B cell (primary cell): ENCODE results near the gene SCAMP1. TPM values are rescaled to one million over a fixed set of nuclear protein-coding genes. Genes with fewer than 3 reads are reported as not detected.

ENCODE experiments used
- ATAC-seq: fragments of 200-7000 bp; cut with Tn5 transposase; one replicate; pipeline ENCODE4 v1.10.0; 2021; ENCODE audit warnings: low read depth, mild to moderate bottlenecking, moderate number of reproducible peaks, moderate library complexity
- CTCF ChIA-PET: fragments of 350-600 bp; sonication (Branson Sonifier 250); formaldehyde crosslinking; loops from one replicate; lab custom pipeline; 2021; ENCODE audit warnings: antibody characterized with exemption, inconsistent platforms; lab: Charles Lee
- POLR2A ChIA-PET: fragments of 350-600 bp; sonication (Branson Sonifier 250); formaldehyde crosslinking; loops from one replicate; lab custom pipeline; 2021; ENCODE audit warnings: antibody characterized with exemption; lab: Charles Lee
- DNase-seq: peaks from one replicate; pipeline ENCODE4 v3.0.0; 2013
- H2AFZ ChIP-seq: 2 replicates; pipeline ENCODE4 v1.6.1; 2012; ENCODE audit warnings: mild to moderate bottlenecking, low read depth, low read length; ENCODE audit not compliant: insufficient read depth, poor library complexity, severe bottlenecking
- H3K27ac ChIP-seq, 2 donors: 1 replicate in 1 of 2; 2 replicates in 1 of 2; pipeline ENCODE4 v1.5.1; 2012 to 2013; ENCODE audit warnings: low read length in 2 of 2, mild to moderate bottlenecking in 2 of 2, moderate library complexity in 1 of 2
- H3K27me3 ChIP-seq, 4 experiments: fragments of 200-600 bp in 1 of 4; sonication (generic) in 1 of 4; replicated peaks in 1 of 4; 1 replicate in 2 of 4; 2 replicates in 2 of 4; pipeline versions ENCODE4 v1.6.1 to v1.7.0; 2013 to 2016; ENCODE audit warnings: low read length in 3 of 4, mild to moderate bottlenecking in 2 of 4, mixed read lengths in 1 of 4, moderate library complexity in 1 of 4; ENCODE audit not compliant: insufficient read depth in 4 of 4, control insufficient read depth in 3 of 4; ENCODE audit errors: control extremely low read depth in 1 of 4
- H3K36me3 ChIP-seq, 2 experiments: replicated peaks in 1 of 2; 1 replicate in 1 of 2; 2 replicates in 1 of 2; pipeline versions ENCODE4 v1.6.1 to v1.7.1; 2013; ENCODE audit warnings: low read length in 1 of 2; ENCODE audit not compliant: insufficient read depth in 2 of 2, control insufficient read depth in 1 of 2; ENCODE audit errors: control extremely low read depth in 1 of 2, extremely low read depth in 1 of 2
- H3K4me1 ChIP-seq, 2 donors: fragments of 200-600 bp in 1 of 2; sonication (generic) in 1 of 2; 1 replicate in 1 of 2; 2 replicates in 1 of 2; pipeline versions ENCODE4 v1.5.1 to v1.6.1; 2013 to 2017; ENCODE audit warnings: low read length in 2 of 2; ENCODE audit not compliant: control insufficient read depth in 2 of 2, insufficient read depth in 2 of 2
- H3K4me2 ChIP-seq: replicated peaks from 2 replicates; pipeline ENCODE3; 2012; ENCODE audit warnings: mild to moderate bottlenecking, low read depth, low read length; ENCODE audit not compliant: poor library complexity, severe bottlenecking
- H3K4me3 ChIP-seq, 5 experiments: fragments of 200-600 bp in 1 of 5; sonication (generic) in 1 of 5; 1 replicate in 3 of 5; 2 replicates in 2 of 5; pipeline versions ENCODE4 v1.5.1 to v1.7.0; 2011 to 2016; ENCODE audit warnings: low read length in 4 of 5, mild to moderate bottlenecking in 4 of 5, low read depth in 2 of 5, control low read depth in 1 of 5, moderate library complexity in 1 of 5; ENCODE audit not compliant: insufficient read depth in 1 of 5; ENCODE audit errors: control extremely low read depth in 1 of 5, extremely low read depth in 1 of 5
- H3K79me2 ChIP-seq: fragments of 200-600 bp; sonication (generic); one replicate; pipeline ENCODE4 v1.6.0; 2016; ENCODE audit warnings: low read length; ENCODE audit not compliant: control insufficient read depth, insufficient read depth
- H3K9ac ChIP-seq: fragments of 200-600 bp; sonication (generic); 2 replicates; pipeline ENCODE4 v1.6.1; 2017; ENCODE audit warnings: mild to moderate bottlenecking, low read length, moderate library complexity
- H3K9me3 ChIP-seq, 3 donors: one replicate each; pipeline versions ENCODE4 v1.6.1 to v1.7.1; 2013; ENCODE audit warnings: low read length in 2 of 3; ENCODE audit not compliant: control insufficient read depth in 2 of 3, insufficient read depth in 1 of 3; ENCODE audit errors: control extremely low read depth in 1 of 3
- H4K20me1 ChIP-seq: 2 replicates; pipeline ENCODE4 v1.6.0; 2012; ENCODE audit warnings: mild to moderate bottlenecking, low read length; ENCODE audit not compliant: insufficient read depth, control insufficient read depth, poor library complexity, severe bottlenecking
- H3K27ac Mint-ChIP-seq: one replicate; pipeline ENCODE4 v1.8.0; 2021; ENCODE audit warnings: mixed read lengths
- H3K27me3 Mint-ChIP-seq: one replicate; pipeline ENCODE4 v1.8.0; 2021; ENCODE audit warnings: mixed read lengths
- H3K4me1 Mint-ChIP-seq: one replicate; pipeline ENCODE4 v1.8.0; 2021; ENCODE audit warnings: mixed read lengths
- H3K4me3 Mint-ChIP-seq: one replicate; pipeline ENCODE4 v1.8.0; 2021; ENCODE audit warnings: mixed read lengths
- H3K9me3 Mint-ChIP-seq: one replicate; pipeline ENCODE4 v1.8.0; 2022; ENCODE audit warnings: mixed read lengths; ENCODE audit not compliant: insufficient read depth
- CTCF ChIP-seq: fragments of 200-600 bp; IDR thresholded peaks from one replicate; pipeline ENCODE4 v1.8.0; 2022; ENCODE audit warnings: antibody characterized with exemption, mild to moderate bottlenecking
- EZH2 ChIP-seq: IDR thresholded peaks from 2 replicates; pipeline ENCODE4 v1.6.1; 2012; ENCODE audit warnings: borderline replicate concordance, low read depth, mild to moderate bottlenecking, moderate library complexity, low read length; ENCODE audit not compliant: insufficient read depth, poor library complexity, severe bottlenecking
- WGBS: methylation state at CpG from one replicate; pipeline ENCODE4 v1.1.5; 2013; ENCODE audit warnings: missing lambda C conversion rate; ENCODE audit not compliant: insufficient coverage; 5-methylcytosine and 5-hydroxymethylcytosine counted together
- intact Hi-C: fragments of 100-400 bp; cut with micrococcal nuclease; formaldehyde crosslinking; loops from one replicate; pipeline ENCODE4 v1.10.0; 2022
- polyA plus RNA-seq: library from polyadenylated mRNA; depleted of rRNA; stranded (reverse); fragments of >200 nt; gene quantifications from 2 replicates; pipeline ENCODE4 v1.2.3, GENCODE V29; 2012
- total RNA-seq, 2 donors: library from RNA; stranded (reverse); fragments of 120-200 nt in 1 of 2; gene quantifications; 1 replicate in 1 of 2; 2 replicates in 1 of 2; pipeline versions ENCODE4 v1.2.3 to v1.2.4, GENCODE V29; 2013 to 2022

The SCAMP1 gene
- total and polyA plus RNA-seq, 2 donors (not counting 1 experiment from before 2014, with no cell fraction given) = 3.8 to 25.4 TPM

GRCh38 chr5:78503958-78504653 lies 143.7 kb downstream of the SCAMP1 start:
- peaks cover 11% of the 10 kb centered on the region for H3K79me2 ChIP-seq
- H3K9me3 ChIP-seq = no peaks in the 10 kb centered on the region
- POLR2A ChIA-PET = no interaction called here
- peaks cover 7 to 9% of the 10 kb centered on the region in 2 donors for H3K4me1 ChIP-seq
- no peak overlapping the region for H2AFZ ChIP-seq
- peaks cover 0 to 3% (median under 1%) of the 10 kb centered on the region in 4 experiments for H3K27me3 ChIP-seq
- no peak overlapping the region for H3K9ac ChIP-seq
- ATAC-seq (no peak), DNase-seq (no peak)
- H4K20me1 ChIP-seq = no peaks in the 10 kb centered on the region
- H3K27ac ChIP-seq = no peak overlapping the region
- Mint-ChIP-seq H3K27ac (no peak overlapping the region), H3K4me1 (peaks cover 26% of the 10 kb centered on the region), H3K9me3 (no peaks in the 10 kb centered on the region), H3K4me3 (no peak overlapping the region), H3K27me3 (no peaks in the 10 kb centered on the region)
- WGBS = 100% methylated on average over 1 of the region's 4 CpGs
- H3K4me3 ChIP-seq = no peak overlapping the region
- H3K36me3 ChIP-seq = no peaks in the 10 kb centered on the region
- TF ChIP-seq EZH2 (no peak), CTCF (no peak)
- intact Hi-C loops = no loop called here
- H3K4me2 ChIP-seq = no peak overlapping the region
- CTCF ChIA-PET = no interaction called here
